K562 (cell line): ENCODE measurements around the gene STXBP4. TPM values are rescaled to one million over a fixed set of nuclear protein-coding genes. Genes with fewer than 3 reads are reported as not detected.

Experiments
- ATAC-seq: fragments of 200-7000 bp; cut with Tn5 transposase; 3 replicates; pipeline ENCODE4 v1.9.1; 2020; ENCODE audit warnings: moderate library complexity
- BruUV-seq: library from RNA; stranded (reverse); fragments of 400-500 nt; replicated peaks from 2 replicates; lab custom pipeline; 2021; lab: Mats Ljungman, UMichigan
- CTCF ChIA-PET: fragments of 300-600 bp; formaldehyde crosslinking; extraction: SDS; loops from one replicate; lab custom pipeline; 2021; ENCODE audit warnings: low intra/inter-chr PET ratio; lab: Yijun Ruan, JAX
- POLR2A ChIA-PET: fragments of 300-600, 350-650 bp; sonication (Branson Sonifier 250); formaldehyde crosslinking; extraction: SDS; loops from one replicate; lab custom pipeline; 2021; ENCODE audit warnings: antibody characterized with exemption, inconsistent platforms; lab: Yijun Ruan, JAX
- DNase-seq, 4 experiments: peaks; one replicate each; pipeline versions ENCODE4 v3.0.0 to v3.0.0-alpha.2; 2011 to 2018; ENCODE audit warnings: low spot score in 3 of 4, mixed read lengths in 3 of 4; ENCODE audit errors: extremely low read depth in 1 of 4
- FAIRE-seq: peaks from 2 replicates; lab custom pipeline; 2011; peaks lifted over from hg19 to GRCh38; lab: Jason Lieb, UNC
- H2AFZ ChIP-seq: 2 replicates; pipeline ENCODE4 v1.6.0; 2011; ENCODE audit warnings: low read depth, low read length, control low read depth, inconsistent platforms
- H3K27ac ChIP-seq: fragments of 200-600 bp; 3 replicates; pipeline ENCODE4 v1.8.0; 2011; ENCODE audit warnings: low read depth, mild to moderate bottlenecking, control low read depth, inconsistent platforms, low read length, moderate library complexity, mixed read lengths; ENCODE audit errors: extremely low read depth
- H3K27me3 ChIP-seq, 2 experiments: fragments of 300-600 bp in 1 of 2; 2 replicates in 1 of 2; 3 replicates in 1 of 2; pipeline versions ENCODE4 v1.6.0 to v1.8.0; 2011; ENCODE audit warnings: inconsistent platforms in 2 of 2, low read length in 2 of 2, mild to moderate bottlenecking in 1 of 2, mixed read lengths in 1 of 2, moderate library complexity in 1 of 2; ENCODE audit not compliant: control insufficient read depth in 2 of 2, insufficient read depth in 2 of 2
- H3K36me3 ChIP-seq: fragments of 300-600 bp; 3 replicates; pipeline ENCODE4 v1.8.0; 2011; ENCODE audit warnings: mild to moderate bottlenecking, low read length, inconsistent platforms; ENCODE audit not compliant: control insufficient read depth, insufficient read depth
- H3K4me1 ChIP-seq, 2 experiments: fragments of 200-600 bp in 1 of 2; replicated peaks in 1 of 2; 2 replicates in 1 of 2; 3 replicates in 1 of 2; pipeline versions ENCODE4 v1.5.1 to v1.8.0; 2011; ENCODE audit warnings: inconsistent platforms in 2 of 2, low read length in 2 of 2, mild to moderate bottlenecking in 1 of 2, mixed read lengths in 1 of 2, moderate library complexity in 1 of 2; ENCODE audit not compliant: control insufficient read depth in 2 of 2, insufficient read depth in 2 of 2
- H3K4me2 ChIP-seq: 2 replicates; pipeline ENCODE4 v1.6.1; 2011; ENCODE audit warnings: low read length, control low read depth, inconsistent platforms, mixed read lengths; ENCODE audit not compliant: insufficient read depth
- H3K4me3 ChIP-seq: fragments of 200-600 bp; sonication (generic), shearing (Covaris generic); 2 replicates; pipeline ENCODE4 v1.5.1; 2016; ENCODE audit warnings: control low read depth, inconsistent platforms
- H3K79me2 ChIP-seq: fragments of 200-600 bp; 3 replicates; pipeline ENCODE4 v1.8.0; 2011; ENCODE audit warnings: low read length, inconsistent platforms; ENCODE audit not compliant: control insufficient read depth, insufficient read depth
- H3K9ac ChIP-seq, 2 experiments: 2 replicates each; pipeline versions ENCODE4 v1.6.0 to v1.6.1; 2011; ENCODE audit warnings: low read depth in 2 of 2, low read length in 2 of 2, control low read depth in 1 of 2, inconsistent platforms in 1 of 2, mild to moderate bottlenecking in 1 of 2, mixed read lengths in 1 of 2; ENCODE audit not compliant: insufficient read depth in 1 of 2
- H3K9me1 ChIP-seq: one replicate; pipeline ENCODE4 v1.6.0; 2011; ENCODE audit warnings: inconsistent platforms, mild to moderate bottlenecking, low read length, moderate library complexity; ENCODE audit not compliant: control insufficient read depth, insufficient read depth
- H3K9me3 ChIP-seq: replicated peaks from 2 replicates; pipeline ENCODE4 v1.5.1; 2011; ENCODE audit warnings: low read depth, low read length, inconsistent platforms; ENCODE audit not compliant: control insufficient read depth, insufficient read depth
- H4K20me1 ChIP-seq: replicated peaks from 2 replicates; pipeline ENCODE4 v1.6.1; 2011; ENCODE audit warnings: low read length, inconsistent platforms, mixed read lengths; ENCODE audit not compliant: control insufficient read depth, insufficient read depth
- BRF1 ChIP-seq: IDR thresholded peaks from 3 replicates; pipeline ENCODE4 v1.6.1; 2011; ENCODE audit warnings: borderline replicate concordance, mild to moderate bottlenecking; ENCODE audit not compliant: insufficient read length; ENCODE audit errors: extremely low read depth
- CAMTA2 ChIP-seq: fragments of 250-450 bp; sonication (Bioruptor Pico); conservative IDR thresholded peaks from 2 replicates; pipeline ENCODE4 v1.5.1; 2022
- DPF2 ChIP-seq: fragments of 450-650 bp; IDR thresholded peaks from 2 replicates; pipeline ENCODE4 v1.6.1; 2016
- HNRNPH1 ChIP-seq: fragments of 200-400 bp; formaldehyde crosslinking; optimal IDR thresholded peaks from 2 replicates; pipeline ENCODE3; 2017; ENCODE audit warnings: low read depth, mild to moderate bottlenecking, low read length, moderate library complexity
- MCM5 ChIP-seq: fragments of 450-650 bp; IDR thresholded peaks from 2 replicates; pipeline ENCODE4 v1.6.1; 2016; ENCODE audit warnings: low read depth
- SFPQ ChIP-seq: fragments of 200-400 bp; formaldehyde crosslinking; IDR thresholded peaks from 2 replicates; pipeline ENCODE4 v1.6.1; 2017; ENCODE audit warnings: mild to moderate bottlenecking, low read depth, low read length, moderate library complexity
- SNAPC5 ChIP-seq: fragments of 250-450 bp; sonication (Bioruptor Pico); IDR thresholded peaks from 2 replicates; pipeline ENCODE4 v1.8.0; 2021; ENCODE audit warnings: moderate library complexity, mild to moderate bottlenecking, inconsistent platforms
- SRSF7 ChIP-seq: fragments of 200-400 bp; formaldehyde crosslinking; optimal IDR thresholded peaks from 2 replicates; pipeline ENCODE3; 2017; ENCODE audit warnings: mild to moderate bottlenecking, low read depth, low read length
- ZC3H11A ChIP-seq: IDR thresholded peaks from 2 replicates; pipeline ENCODE4 v1.6.1; 2012; ENCODE audit warnings: low read depth, low read length, improper control_type of control experiment
- ZHX1 ChIP-seq: fragments of 150-350 bp; conservative IDR thresholded peaks from 2 replicates; pipeline ENCODE4 v1.6.1; 2014; ENCODE audit warnings: low read length
- ZNF133 ChIP-seq: fragments of 250-450 bp; sonication (Bioruptor Pico); IDR thresholded peaks from 2 replicates; pipeline ENCODE4 v1.4.0; 2020; ENCODE audit warnings: mild to moderate bottlenecking
- ZNF280B ChIP-seq: fragments of 250-450 bp; sonication (Bioruptor Pico); IDR thresholded peaks from 2 replicates; pipeline ENCODE4 v1.5.1; 2021; ENCODE audit warnings: mild to moderate bottlenecking
- ZNF518B ChIP-seq: fragments of 250-450 bp; sonication (Bioruptor Pico); IDR thresholded peaks from 2 replicates; pipeline ENCODE4 v1.5.0; 2021; ENCODE audit warnings: mild to moderate bottlenecking, moderate library complexity
- WGBS: fragments of 100-300 bp; shearing (Covaris generic); methylation state at CpG from one replicate; pipeline ENCODE4 v1.1.6; 2016; ENCODE audit warnings: low coverage, mixed read lengths; ENCODE audit not compliant: insufficient coverage; ENCODE audit errors: missing lambda C conversion rate; 5-methylcytosine and 5-hydroxymethylcytosine counted together
- in situ Hi-C: fragments of 300-500 bp; cut with MboI; formaldehyde crosslinking; loops from 4 replicates; pipeline ENCODE4 v1.15.0; 2018; ENCODE audit warnings: inconsistent platforms, mixed read lengths
- intact Hi-C: fragments of 100-400 bp; cut with micrococcal nuclease; formaldehyde crosslinking; loops from 2 replicates; pipeline ENCODE4 v1.14.2; 2022
- polyA plus RNA-seq, 8 experiments: library from polyadenylated mRNA; depleted of rRNA in 4 of 8; stranded (reverse) in 5 of 8; unstranded in 3 of 8; fragments of >200 nt; fragmentation: Nextera tagmentation in 2 of 8; fragmentation: Illumina TruSeq in 1 of 8; extraction: Ambion mirVana in 2 of 8; extraction: Trizol in 1 of 8; gene quantifications; 2 replicates each; pipeline versions ENCODE4 v1.2.1 to v1.2.3, GENCODE V29; 2011 to 2014; ENCODE audit warnings: inconsistent platforms in 1 of 8, missing spikeins in 1 of 8
- total RNA-seq, 7 experiments: library from RNA; depleted of rRNA in 6 of 7; stranded (reverse); fragments of >200 nt in 6 of 7; fragmentation: Illumina TruSeq in 2 of 7; extraction: Trizol in 2 of 7; gene quantifications; 2 replicates each; pipeline versions ENCODE4 v1.2.1 to v1.2.3, GENCODE V29; 2011 to 2021; ENCODE audit warnings: low replicate concordance in 1 of 7

The STXBP4 gene
- total and polyA plus RNA-seq, 9 of the 15 experiments (the other 6 are each of a cell fraction or from before 2014, with no cell fraction given), result 11.6 to 23.2 (median 18.5) TPM

- Histone ChIP-seq H3K27me3 (no peaks in the 10 kb centered on the region), H3K27ac (no peak overlapping the region), H3K9ac (no peak overlapping the region), H3K79me2 (no peaks in the 10 kb centered on the region), H3K9me3 (no peaks in the 10 kb centered on the region), H3K4me3 (no peak overlapping the region), H3K4me1 (no peaks in the 10 kb centered on the region), H4K20me1 (no peaks in the 10 kb centered on the region), H3K4me2 (no peak overlapping the region), H3K9me1 (no peaks in the 10 kb centered on the region), H2AFZ (no peak overlapping the region), H3K36me3 (0 out of 3 replicates have a peak, but pooled peaks cover 3% of the 10 kb centered on the region)
- in situ Hi-C loops, result no loop called here
- ATAC-seq (no peak), FAIRE-seq (no peak), DNase-seq (no peak)
- ChIA-PET POLR2A (no interaction called here), CTCF (no interaction called here)
- 59% methylated on average over 3 of the region's 3 CpGs for WGBS
- intact Hi-C loops, result no loop called here
- BruUV-seq, result no TSS peak
- TF ChIP-seq ZNF280B (CRISPR knock-in tag) (no peak), ZNF133 (no peak), DPF2 (no peak), SNAPC5 (CRISPR knock-in tag) (no peak), BRF1 (no peak), MCM5 (no peak), ZC3H11A (no peak), HNRNPH1 (no peak), SFPQ (no peak), SRSF7 (no peak), ZNF518B (CRISPR knock-in tag) (no peak), ZHX1 (no peak), CAMTA2 (CRISPR knock-in tag) (no peak)
These were observed 194.8 kb downstream of the STXBP4 start for GRCh38 chr17:55163408-55163807.
